BE2C (cell line): ENCODE data around the gene XYLT1.

ENCODE experiments used
- DNase-seq: peaks from one replicate; pipeline ENCODE4 v3.0.0-alpha.2; 2020
- H3K27me3 ChIP-seq: fragments of 250-450 bp; sonication (Bioruptor Pico); 2 replicates; pipeline ENCODE4 v1.5.1; 2020; ENCODE audit warnings: mild to moderate bottlenecking
- H3K36me3 ChIP-seq: fragments of 250-450 bp; sonication (Bioruptor Pico); 2 replicates; pipeline ENCODE4 v1.5.1; 2020; ENCODE audit warnings: mild to moderate bottlenecking
- H3K4me1 ChIP-seq: fragments of 250-450 bp; sonication (Bioruptor Pico); 2 replicates; pipeline ENCODE4 v1.5.1; 2020
- H3K4me3 ChIP-seq: 2 replicates; pipeline ENCODE4 v1.5.1; 2011; ENCODE audit warnings: low read depth, low read length
- H3K9me3 ChIP-seq: fragments of 250-450 bp; sonication (Bioruptor Pico); 2 replicates; pipeline ENCODE4 v1.5.1; 2020
- TF ChIP-seq, protein P1 (sequence below): IDR thresholded peaks from 2 replicates; pipeline ENCODE4 v1.5.1; 2012; ENCODE audit warnings: mild to moderate bottlenecking, low read depth, low read length

The XYLT1 gene

GRCh38 chr16:17328932-17329331 is 141.8 kb downstream of the XYLT1 start:
- H3K27me3 ChIP-seq, result no peaks in the 10 kb centered on the region
- peaks cover 12% of the 10 kb centered on the region for H3K4me1 ChIP-seq
- no peaks in the 10 kb centered on the region for H3K9me3 ChIP-seq
- H3K36me3 ChIP-seq, result no peaks in the 10 kb centered on the region
- peak; percentile 52 for DNase-seq
- TF ChIP-seq, protein P1, sequence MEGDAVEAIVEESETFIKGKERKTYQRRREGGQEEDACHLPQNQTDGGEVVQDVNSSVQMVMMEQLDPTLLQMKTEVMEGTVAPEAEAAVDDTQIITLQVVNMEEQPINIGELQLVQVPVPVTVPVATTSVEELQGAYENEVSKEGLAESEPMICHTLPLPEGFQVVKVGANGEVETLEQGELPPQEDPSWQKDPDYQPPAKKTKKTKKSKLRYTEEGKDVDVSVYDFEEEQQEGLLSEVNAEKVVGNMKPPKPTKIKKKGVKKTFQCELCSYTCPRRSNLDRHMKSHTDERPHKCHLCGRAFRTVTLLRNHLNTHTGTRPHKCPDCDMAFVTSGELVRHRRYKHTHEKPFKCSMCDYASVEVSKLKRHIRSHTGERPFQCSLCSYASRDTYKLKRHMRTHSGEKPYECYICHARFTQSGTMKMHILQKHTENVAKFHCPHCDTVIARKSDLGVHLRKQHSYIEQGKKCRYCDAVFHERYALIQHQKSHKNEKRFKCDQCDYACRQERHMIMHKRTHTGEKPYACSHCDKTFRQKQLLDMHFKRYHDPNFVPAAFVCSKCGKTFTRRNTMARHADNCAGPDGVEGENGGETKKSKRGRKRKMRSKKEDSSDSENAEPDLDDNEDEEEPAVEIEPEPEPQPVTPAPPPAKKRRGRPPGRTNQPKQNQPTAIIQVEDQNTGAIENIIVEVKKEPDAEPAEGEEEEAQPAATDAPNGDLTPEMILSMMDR, result no peak
- H3K4me3 ChIP-seq, result 0 out of 2 replicates have a peak overlapping the region, but pooled peaks have one; percentile 9

DNA sequence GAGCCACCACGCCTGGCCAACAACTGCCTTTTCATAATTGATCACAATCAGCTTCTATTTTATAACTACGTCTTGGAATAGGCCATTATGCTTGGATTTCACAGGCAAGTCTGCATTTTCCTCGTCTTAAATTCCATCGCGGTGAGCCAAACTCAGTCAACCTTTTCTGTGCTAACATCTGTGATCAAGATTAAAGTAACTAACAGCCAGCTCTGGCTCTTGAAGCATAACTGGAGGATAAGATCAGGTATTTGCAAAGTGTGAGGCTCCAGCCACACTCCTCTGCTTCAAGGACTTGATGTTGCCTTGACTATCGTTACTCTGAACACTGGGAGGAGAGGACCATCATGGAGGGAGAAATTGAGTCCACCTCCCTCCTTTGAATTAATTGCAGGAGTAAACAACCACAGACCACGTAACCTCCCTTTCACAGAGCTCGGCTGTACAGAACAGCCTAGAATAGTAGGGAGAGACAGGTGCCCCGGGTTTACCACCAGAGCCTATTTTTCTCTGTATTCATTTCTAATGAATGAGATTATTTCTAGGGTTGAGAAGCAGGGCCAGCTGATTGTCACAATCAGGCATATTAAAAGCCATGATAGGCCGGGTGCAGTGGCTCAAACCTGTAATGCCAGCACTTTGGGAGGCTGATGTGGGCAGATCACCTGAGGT is 143.0 kb downstream of the XYLT1 start:
- DNase-seq, result no peak
- Histone ChIP-seq H3K36me3 (no peaks in the 10 kb centered on the region), H3K27me3 (no peaks in the 10 kb centered on the region), H3K4me3 (no peak overlapping the region), H3K9me3 (no peaks in the 10 kb centered on the region), H3K4me1 (peaks cover 20% of the 10 kb centered on the region)
- TF ChIP-seq, protein P1, result no peak

GRCh38 chr16:17325476-17326143 is 145.2 kb downstream of the XYLT1 start:
- H3K4me3 ChIP-seq, result no peak overlapping the region
- no peaks in the 10 kb centered on the region for H3K27me3 ChIP-seq
- no peaks in the 10 kb centered on the region for H3K9me3 ChIP-seq
- peaks cover 21% of the 10 kb centered on the region for H3K4me1 ChIP-seq
- H3K36me3 ChIP-seq, result no peaks in the 10 kb centered on the region
- TF ChIP-seq, protein P1, result no peak
- no peak for DNase-seq

GRCh38 chr16:17324451-17324850 is 146.3 kb downstream of the XYLT1 start:
- TF ChIP-seq, protein P1, result no peak

GRCh38 chr16:17323171-17323570 is 147.6 kb downstream of the XYLT1 start:
- Histone ChIP-seq H3K4me1 (peaks cover 9% of the 10 kb centered on the region; the same call in 1 of the 2 replicates), H3K27me3 (no peaks in the 10 kb centered on the region), H3K9me3 (no peaks in the 10 kb centered on the region), H3K36me3 (no peaks in the 10 kb centered on the region), H3K4me3 (no peak overlapping the region)
- no peak for DNase-seq
- TF ChIP-seq, protein P1, result no peak

More at GRCh38 chr16:17324451-17324850, 146.3 kb downstream of the XYLT1 start:
- Histone ChIP-seq H3K9me3 (no peaks in the 10 kb centered on the region), H3K4me1 (peaks cover 18% of the 10 kb centered on the region), H3K4me3 (no peak overlapping the region), H3K36me3 (no peaks in the 10 kb centered on the region), H3K27me3 (no peaks in the 10 kb centered on the region)
- no peak for DNase-seq

DNA sequence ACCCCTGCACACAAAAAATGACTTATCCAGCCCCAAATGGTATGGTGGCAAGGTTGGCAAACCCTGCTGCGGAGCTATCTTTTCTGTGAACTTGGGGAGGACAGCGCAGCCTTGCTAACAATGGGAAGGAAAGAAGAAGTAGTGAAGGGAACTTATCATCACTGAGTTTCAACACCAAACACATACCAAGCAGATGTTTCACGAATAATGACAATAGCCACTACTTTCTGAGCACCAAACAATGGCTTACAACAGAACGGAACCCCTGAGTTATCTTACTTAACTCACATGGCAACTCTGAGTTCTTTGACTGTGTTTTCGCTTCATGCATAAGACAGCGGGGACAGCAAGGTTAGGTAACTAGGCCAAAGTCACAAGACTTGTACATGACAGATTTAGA is 148.9 kb downstream of the XYLT1 start:
- Histone ChIP-seq H3K4me3 (no peak overlapping the region), H3K27me3 (no peaks in the 10 kb centered on the region), H3K4me1 (peaks cover 9% of the 10 kb centered on the region; the same call in 1 of the 2 replicates), H3K36me3 (no peaks in the 10 kb centered on the region), H3K9me3 (no peaks in the 10 kb centered on the region)
- TF ChIP-seq, protein P1, result no peak
- DNase-seq, result no peak
